AG04449 (cell line): ENCODE measurements around the gene RAB40C.

Experiments
- CTCF ChIA-PET: fragments of 350-600 bp; formaldehyde crosslinking; extraction: SDS; loops from one replicate; lab custom pipeline; 2021; ENCODE audit warnings: antibody characterized with exemption; lab: Yijun Ruan, JAX
- POLR2A ChIA-PET: fragments of 400-600, 350-600 bp; formaldehyde crosslinking; extraction: SDS; loops from one replicate; lab custom pipeline; 2020; ENCODE audit warnings: antibody characterized with exemption, inconsistent platforms; lab: Yijun Ruan, JAX
- DNase-seq: peaks from one replicate; pipeline ENCODE4 v3.0.0-alpha.2; 2010; ENCODE audit warnings: low read depth, low spot score
- H3K4me3 ChIP-seq: 2 replicates; pipeline ENCODE4 v1.5.1; 2011; ENCODE audit warnings: low read depth, mild to moderate bottlenecking, control low read depth, low read length
- CTCF ChIP-seq: IDR thresholded peaks from one replicate; pipeline ENCODE4 v1.5.1; 2011; ENCODE audit warnings: mild to moderate bottlenecking, moderate library complexity, low read length, control low read depth, inconsistent platforms; ENCODE audit not compliant: insufficient read depth; ENCODE audit errors: missing control alignments

The RAB40C gene

GRCh38 chr16:578232-578869, 11.5 kb upstream of the RAB40C start:
- no peak for DNase-seq
- H3K4me3 ChIP-seq = no peak overlapping the region
- no peak for TF ChIP-seq CTCF
- ChIA-PET POLR2A (interaction anchor here (1.1 kb wide), 2 partner anchors 9 to 11 kb away, joined by 3 read pairs; no protein-coding TSS in a partner anchor), CTCF (interaction anchor here (1.0 to 3.0 kb wide), 8 partner anchors 9 to 138 kb away, joined by 3 to 12 read pairs (median 4); partner anchors contain the start of genes RHOT2 and STUB1)

GRCh38 chr16:578870-579405, 10.9 kb upstream of the RAB40C start:
- no peak overlapping the region for H3K4me3 ChIP-seq
- ChIA-PET POLR2A (interaction anchor here (1.1 kb wide), 2 partner anchors 9 to 10 kb away, joined by 3 read pairs; no protein-coding TSS in a partner anchor), CTCF (interaction anchor here (0.5 to 3.0 kb wide), 11 partner anchors 9 to 138 kb away, joined by 3 to 12 read pairs (median 3); partner anchors contain the start of genes RHOT2 and STUB1)
- peak; percentile 91 for TF ChIP-seq CTCF
- DNase-seq = no peak

- DNase-seq = no peak
- no peak overlapping the region for H3K4me3 ChIP-seq
- ChIA-PET POLR2A (no interaction called here), CTCF (interaction anchor here (0.5 to 3.0 kb wide), 6 partner anchors 16 to 98 kb away, joined by 3 to 12 read pairs (median 4); partner anchors contain the start of gene RHOT2)
- TF ChIP-seq CTCF = no peak
Observed at GRCh38 chr16:580141-580945, 9.5 kb upstream of the RAB40C start.

GRCh38 chr16:580946-581498, 8.8 kb upstream of the RAB40C start:
- CTCF ChIA-PET = interaction anchor here (2.2 to 3.0 kb wide), 2 partner anchors 79 to 87 kb away, joined by 8 to 12 read pairs; partner anchors contain the start of gene RHOT2
- no peak overlapping the region for H3K4me3 ChIP-seq
- TF ChIP-seq CTCF = no peak
- POLR2A ChIA-PET = no interaction called here
- no peak for DNase-seq

- POLR2A ChIA-PET = no interaction called here
Observed at GRCh38 chr16:582218-582613, 7.7 kb upstream of the RAB40C start.

More at GRCh38 chr16:582218-582613, 7.7 kb upstream of the RAB40C start:
- CTCF ChIA-PET = interaction anchor here (0.7 to 1.7 kb wide), 2 partner anchors 10 to 86 kb away, joined by 3 to 8 read pairs; partner anchors contain the start of gene RHOT2
- no peak overlapping the region for H3K4me3 ChIP-seq
- no peak for TF ChIP-seq CTCF
- no peak for DNase-seq
